NCI-H524 (cell line): ENCODE data around the gene TRIM26.
"Not testable (repeated sequence)": the region's sequence is repeated elsewhere in the genome, so short reads cannot be mapped to it uniquely, and the experiment has no call there.

Source experiments
- DNase-seq, 2 experiments: peaks; one replicate each; lab custom pipeline; 2025; lab: John Stamatoyannopoulos, UW

Gene TRIM26

GRCh38 chr6:30171677-30172471 is 41.3 kb downstream of the TRIM26 start:
- DNase-seq: peak; percentile 72 to 75

GRCh38 chr6:30169658-30170614 is 43.3 kb downstream of the TRIM26 start:
- DNase-seq: peak; percentile 21 to 60

- no peak for DNase-seq
Observed at GRCh38 chr6:30168741-30169140, 44.5 kb downstream of the TRIM26 start.

- no peak for DNase-seq
Observed at GRCh38 chr6:30167101-30167500, 46.1 kb downstream of the TRIM26 start.

- DNase-seq: not testable (repeated sequence)
Observed at GRCh38 chr6:30165238-30165637, 48.0 kb downstream of the TRIM26 start.

GRCh38 chr6:30164714-30165113 is 48.5 kb downstream of the TRIM26 start:
- DNase-seq: no peak

- DNase-seq: no peak
Observed at GRCh38 chr6:30163918-30164654, 49.1 kb downstream of the TRIM26 start.

- no peak for DNase-seq
Observed at GRCh38 chr6:30163090-30163917, 49.9 kb downstream of the TRIM26 start, which contains the start of gene TRIM15. Gene TRIM15 (plus strand): TSS chr6:30163546. CDS start chr6:30163685, 139 bp downstream.

GRCh38 chr6:30162265-30163089 is 50.7 kb downstream of the TRIM26 start:
- no peak for DNase-seq

GRCh38 chr6:30160785-30161531 is 52.2 kb downstream of the TRIM26 start, which contains the start of gene TRIM10:
Gene TRIM10 (minus strand): TSS chr6:30161211. CDS start chr6:30160858, 353 bp downstream.
- no peak for DNase-seq

- DNase-seq: no peak
Observed at GRCh38 chr6:30160008-30160784, 53.0 kb downstream of the TRIM26 start.

GRCh38 chr6:30158475-30159040 is 54.6 kb downstream of the TRIM26 start:
- no peak for DNase-seq

GRCh38 chr6:30157999-30158398 is 55.2 kb downstream of the TRIM26 start:
- DNase-seq: no peak

- no peak for DNase-seq
Observed at GRCh38 chr6:30157581-30157980, 55.6 kb downstream of the TRIM26 start.

- no peak for DNase-seq
Observed at GRCh38 chr6:30156774-30157173, 56.4 kb downstream of the TRIM26 start.

GRCh38 chr6:30156262-30156599 is 57.0 kb downstream of the TRIM26 start:
- no peak for DNase-seq

- DNase-seq: no peak
Observed at GRCh38 chr6:30155520-30156261, 57.5 kb downstream of the TRIM26 start.
